Hematopoietic multipotent progenitor cell (in vitro differentiated cells): ENCODE measurements around the gene BPHL. TPM values are rescaled to one million over a fixed set of nuclear protein-coding genes. Genes with fewer than 3 reads are reported as not detected.
"Not testable (repeated sequence)": the region's sequence is repeated elsewhere in the genome, so short reads cannot be mapped to it uniquely, and the experiment has no call there.

Source experiments
- DNase-seq, 3 donors: peaks; one replicate each; pipeline ENCODE4 v3.0.0-alpha.2; 2011 to 2015; ENCODE audit warnings: low read depth in 2 of 3, low spot score in 2 of 3
- total RNA-seq: library from RNA; depleted of rRNA; stranded (reverse); fragments of >200 nt; gene quantifications from one replicate; pipeline ENCODE4 v1.2.3, GENCODE V29; 2012

Gene BPHL
- total RNA-seq, 1 donor: 10.5 TPM

DNA sequence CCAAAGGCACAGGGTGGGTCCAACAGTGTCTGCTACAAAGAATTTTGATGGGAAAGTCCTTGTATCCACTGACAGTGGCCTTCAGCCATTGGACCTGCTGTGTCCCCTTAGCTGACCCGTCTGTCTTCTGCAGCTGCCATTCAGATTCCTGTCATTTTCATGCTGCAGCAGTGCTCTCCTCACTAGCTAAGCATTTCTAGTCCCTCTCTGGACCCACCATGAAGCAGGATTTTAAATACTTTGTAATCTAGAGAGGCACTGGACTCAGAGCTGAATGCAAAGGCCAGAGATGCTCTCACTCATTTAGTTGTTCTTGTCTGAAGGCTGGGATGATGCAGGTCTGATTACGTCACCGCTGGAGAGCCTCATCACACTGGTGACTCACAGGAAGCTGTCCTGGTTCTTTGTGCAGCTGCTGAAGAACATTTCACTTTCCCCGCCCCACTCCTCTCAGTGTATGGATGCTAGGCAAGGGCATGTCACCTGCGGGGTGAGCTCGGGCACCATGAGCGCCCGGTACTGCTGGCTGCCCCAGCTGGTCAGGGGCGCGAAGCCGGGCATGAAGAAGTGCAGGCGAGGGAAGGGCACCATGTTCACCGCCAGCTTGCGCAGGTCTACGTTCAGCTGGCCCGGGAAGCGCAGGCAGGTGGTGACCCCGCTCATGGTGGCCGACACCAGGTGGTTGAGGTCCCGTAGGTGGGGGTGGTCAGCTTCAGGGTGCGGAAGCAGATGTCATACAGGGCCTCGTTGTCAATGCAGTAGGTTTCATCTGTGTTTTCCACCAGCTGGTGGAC, 58.2 kb downstream of the BPHL start:
- no peak for DNase-seq

DNA sequence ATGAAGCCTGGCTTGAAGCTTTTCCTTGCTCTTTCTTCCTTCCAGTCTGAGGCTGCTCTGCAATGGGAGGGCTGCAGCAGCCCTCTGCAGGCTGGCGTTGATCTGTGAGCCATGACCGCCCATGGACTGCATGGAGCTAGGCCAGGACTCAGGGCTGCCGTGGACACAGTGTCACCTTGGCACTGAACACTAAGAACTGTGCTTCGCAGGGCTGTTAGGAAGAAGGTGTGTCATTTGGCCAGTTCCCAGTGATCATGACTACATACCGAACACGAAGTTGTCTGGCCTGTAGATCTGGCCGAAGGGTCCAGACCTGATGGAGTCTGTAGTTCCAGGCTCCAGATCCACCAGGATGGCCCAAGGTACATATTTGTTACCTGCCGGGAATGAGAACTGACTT, 60.2 kb downstream of the BPHL start:
- DNase-seq: not testable (repeated sequence)

DNA sequence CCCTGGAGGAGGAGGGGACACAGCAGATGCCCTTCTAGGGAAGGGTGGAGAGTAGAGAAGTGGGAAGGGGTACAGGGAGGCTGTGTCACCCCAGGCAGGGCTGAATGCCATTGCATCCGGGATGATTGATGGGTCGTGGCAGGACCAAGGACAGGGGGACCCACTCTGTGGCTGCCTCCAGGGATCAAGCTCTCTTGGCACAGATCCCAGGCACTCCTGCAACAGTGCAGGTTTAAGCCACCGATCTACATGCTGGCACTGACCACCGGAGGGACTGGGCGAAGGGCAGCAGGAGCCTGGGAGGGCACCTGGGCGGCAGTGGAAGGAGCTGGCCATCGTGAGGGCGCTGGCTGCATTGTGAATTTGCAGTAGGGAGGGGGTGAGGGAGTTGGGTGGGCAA, 61.4 kb downstream of the BPHL start:
- DNase-seq: not testable (repeated sequence)

- no peak for DNase-seq
Observed at GRCh38 chr6:3181105-3181504, 62.6 kb downstream of the BPHL start.

- no peak for DNase-seq
Observed at GRCh38 chr6:3183066-3183465, 64.6 kb downstream of the BPHL start.

DNA sequence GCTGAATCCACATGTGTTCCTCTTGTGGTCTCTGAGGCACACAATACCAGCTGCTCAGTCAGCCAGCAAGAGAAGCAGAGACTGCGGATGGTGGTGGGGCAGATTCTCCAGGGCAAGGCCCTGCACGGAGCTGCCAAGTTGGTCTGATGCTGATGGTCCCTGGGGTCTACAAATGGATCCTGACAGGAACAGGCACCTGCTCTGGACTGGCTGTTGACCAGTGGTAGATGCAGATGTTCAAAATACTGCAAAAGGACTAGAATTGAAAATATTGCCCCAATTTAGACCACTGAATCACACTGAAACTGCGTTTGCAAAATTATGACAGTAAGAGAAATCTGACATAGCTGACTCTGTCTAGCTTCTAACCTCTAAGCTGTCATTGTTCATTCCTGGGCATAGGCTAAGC, 68.5 kb downstream of the BPHL start:
- DNase-seq: no peak

DNA sequence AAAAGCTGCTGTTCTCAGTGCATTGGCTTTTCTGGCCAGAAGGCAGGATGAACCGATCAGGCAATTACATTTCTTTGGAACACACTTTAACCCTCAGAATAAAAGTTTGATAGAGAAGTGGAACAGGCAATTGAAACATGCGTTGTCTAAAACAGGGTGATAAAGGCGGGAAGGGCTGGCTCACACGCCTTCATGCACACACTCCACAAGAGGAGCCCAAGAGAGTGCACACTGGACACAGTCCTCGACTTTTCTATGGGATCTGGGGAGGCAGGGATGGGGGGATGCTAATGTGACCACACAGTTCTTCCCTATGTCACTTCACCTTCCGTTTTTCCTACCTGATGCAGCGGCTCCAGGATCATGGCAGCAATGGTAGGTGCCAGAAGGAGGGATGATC, 69.8 kb downstream of the BPHL start:
- no peak for DNase-seq

DNA sequence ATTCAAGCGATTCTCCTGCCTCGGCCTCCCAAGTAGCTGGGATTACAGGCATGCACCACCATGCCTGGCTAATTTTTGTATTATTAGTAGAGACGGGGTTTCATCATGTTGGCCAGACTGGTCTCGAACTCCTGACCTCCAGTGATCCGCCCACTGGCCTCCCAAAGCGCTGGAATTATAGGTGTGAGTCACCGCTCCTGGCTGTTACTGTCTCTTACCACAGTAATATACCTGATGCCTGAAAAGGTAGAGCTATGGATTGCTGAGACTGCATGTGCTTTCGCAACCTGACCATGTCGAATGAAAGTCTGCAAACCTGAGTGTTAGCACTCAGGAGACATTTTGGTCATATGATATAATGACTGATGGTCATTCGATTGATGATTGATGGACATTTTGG, 70.7 kb downstream of the BPHL start:
- not testable (repeated sequence) for DNase-seq

DNA sequence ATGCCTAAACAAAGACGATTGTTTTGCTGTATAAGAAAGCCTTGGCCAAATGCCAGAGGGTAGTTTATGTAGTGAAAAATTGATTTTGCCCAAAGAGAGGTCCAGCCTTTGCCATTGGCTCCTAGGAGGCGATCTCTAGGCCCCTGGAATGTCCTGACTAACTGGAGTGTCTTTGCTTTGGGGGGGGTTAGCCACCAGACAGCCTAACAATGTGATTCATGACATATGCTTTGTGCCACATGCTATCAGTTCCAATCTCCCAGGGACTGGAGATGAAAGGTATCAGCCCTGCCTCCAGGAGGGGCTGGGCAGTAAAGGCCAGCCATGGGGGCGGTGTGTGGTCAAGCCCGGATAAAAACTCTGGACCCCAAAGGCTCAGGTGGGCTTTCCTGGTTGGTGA, 71.5 kb downstream of the BPHL start:
- DNase-seq: no peak

DNA sequence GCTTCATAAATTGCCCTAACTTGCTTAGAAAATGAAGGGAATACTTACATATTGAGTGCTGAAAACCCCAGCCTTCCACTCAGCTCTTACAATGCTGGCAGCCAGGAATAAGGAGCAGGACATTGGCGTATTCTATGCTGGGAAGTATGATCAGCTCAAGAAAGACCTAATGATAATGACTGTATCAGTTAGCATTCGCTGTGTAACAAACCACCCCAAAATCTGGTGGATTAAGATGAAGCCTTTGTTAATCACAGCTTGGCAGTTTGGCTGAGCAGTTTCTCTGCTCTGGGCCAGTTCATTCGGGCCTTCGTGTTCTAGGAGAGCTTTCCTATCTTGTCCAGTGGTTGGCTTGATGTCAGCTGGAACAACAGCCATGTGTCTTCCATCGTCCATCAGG, 72.3 kb downstream of the BPHL start:
- no peak for DNase-seq

- no peak for DNase-seq
Observed at GRCh38 chr6:3193102-3193849, 74.8 kb downstream of the BPHL start.

GRCh38 chr6:3194535-3195419, 76.3 kb downstream of the BPHL start:
- no peak for DNase-seq

GRCh38 chr6:3195420-3195694, 76.8 kb downstream of the BPHL start:
- no peak for DNase-seq

- no peak for DNase-seq
Observed at GRCh38 chr6:3195695-3196497, 77.4 kb downstream of the BPHL start.

- peak in 2 of 3 donors; percentile 24 to 38 for DNase-seq
Observed at GRCh38 chr6:3196770-3197169, 78.3 kb downstream of the BPHL start.

DNA sequence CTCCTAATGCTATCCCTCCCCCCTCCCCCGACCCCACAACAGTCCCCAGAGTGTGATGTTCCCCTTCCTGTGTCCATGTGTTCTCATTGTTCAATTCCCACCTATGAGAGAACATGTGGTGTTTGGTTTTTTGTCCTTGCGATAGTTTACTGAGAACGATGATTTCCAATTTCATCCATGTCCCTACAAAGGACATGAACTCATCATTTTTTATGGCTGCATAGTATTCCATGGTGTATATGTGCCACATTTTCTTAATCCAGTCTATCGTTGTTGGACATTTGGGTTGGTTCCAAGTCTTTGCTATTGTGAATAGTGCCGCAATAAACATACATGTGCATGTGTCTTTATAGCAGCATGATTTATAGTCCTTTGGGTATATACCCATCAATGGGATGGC, 79.2 kb downstream of the BPHL start:
- not testable (repeated sequence) for DNase-seq

DNA sequence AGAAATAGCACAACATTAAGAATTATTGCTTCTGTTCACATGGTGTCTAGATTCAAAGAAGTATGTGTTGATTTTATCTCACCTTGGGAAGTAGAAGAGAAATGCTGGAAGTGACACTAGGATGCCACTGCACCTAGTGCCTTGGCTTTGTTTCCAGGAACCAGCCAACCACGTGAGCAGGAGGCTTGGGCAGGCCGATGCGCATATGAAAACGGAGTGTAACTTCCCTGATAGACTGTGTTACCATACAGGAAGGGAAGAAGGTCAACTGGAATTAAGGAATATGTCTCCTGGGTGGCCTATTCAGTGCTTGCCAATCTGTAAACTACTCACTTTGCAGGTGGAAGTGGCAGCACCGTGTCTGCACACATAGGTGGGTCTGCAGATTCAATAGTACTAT, 80.9 kb downstream of the BPHL start:
- DNase-seq: no peak

DNA sequence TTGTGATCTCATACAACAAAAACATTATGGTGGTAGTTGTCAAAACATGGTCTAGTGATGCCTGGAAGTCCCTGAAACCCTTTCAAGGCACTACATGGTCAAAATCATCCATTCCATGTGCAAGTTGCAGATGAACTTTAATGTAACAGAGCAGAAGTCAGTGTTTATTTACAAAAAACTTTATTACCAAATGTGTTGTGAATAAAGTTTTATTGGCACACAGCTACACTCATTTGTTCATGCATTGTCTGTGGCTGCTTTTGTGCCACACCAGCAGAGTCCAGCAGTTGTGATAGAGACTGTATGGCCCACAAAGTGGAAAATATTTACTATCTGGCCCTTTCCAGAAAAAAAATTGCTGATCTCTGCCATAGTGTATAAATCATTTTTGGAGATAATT, 82.2 kb downstream of the BPHL start:
- DNase-seq: no peak

- no peak for DNase-seq
Observed at GRCh38 chr6:3201388-3201787, 82.9 kb downstream of the BPHL start.
